Progenitor cell of endocrine pancreas (in vitro differentiated cells): ENCODE results near the gene SEPTIN8. TPM values are rescaled to one million over a fixed set of nuclear protein-coding genes. Genes with fewer than 3 reads are reported as not detected.

Experiments
- DNase-seq: peaks from one replicate; pipeline ENCODE4 v3.0.0; 2021; ENCODE audit warnings: low spot score; ENCODE audit not compliant: unreplicated experiment
- H3K27ac Mint-ChIP-seq: 2 replicates; pipeline ENCODE4 v1.8.0; 2021; ENCODE audit warnings: mild to moderate bottlenecking, moderate library complexity, mixed read lengths
- H3K27me3 Mint-ChIP-seq: 2 replicates; pipeline ENCODE4 v1.8.0; 2021; ENCODE audit warnings: mixed read lengths
- H3K36me3 Mint-ChIP-seq: 2 replicates; pipeline ENCODE4 v1.8.0; 2022; ENCODE audit warnings: mixed read lengths; ENCODE audit not compliant: insufficient read depth
- H3K4me1 Mint-ChIP-seq: 2 replicates; pipeline ENCODE4 v1.8.0; 2021; ENCODE audit warnings: low read depth, mixed read lengths
- H3K4me3 Mint-ChIP-seq: 2 replicates; pipeline ENCODE4 v1.8.0; 2021; ENCODE audit warnings: low read depth, mild to moderate bottlenecking, moderate library complexity, mixed read lengths
- H3K9me3 Mint-ChIP-seq: 2 replicates; pipeline ENCODE4 v1.8.0; 2021; ENCODE audit warnings: low read depth, mixed read lengths
- total RNA-seq: library from RNA; stranded (reverse); gene quantifications from 2 replicates; pipeline ENCODE4 v1.2.1, GENCODE V29; 2021
- TF ChIP-seq, protein P1 (sequence below): fragments of 200-600 bp; sonication (generic); IDR thresholded peaks from one replicate; pipeline ENCODE4 v1.5.0; 2021; ENCODE audit warnings: antibody characterized with exemption, mild to moderate bottlenecking; ENCODE audit not compliant: unreplicated experiment

Gene SEPTIN8
- total RNA-seq, 1 donor from 2014 or later, result 67.2 TPM

DNA sequence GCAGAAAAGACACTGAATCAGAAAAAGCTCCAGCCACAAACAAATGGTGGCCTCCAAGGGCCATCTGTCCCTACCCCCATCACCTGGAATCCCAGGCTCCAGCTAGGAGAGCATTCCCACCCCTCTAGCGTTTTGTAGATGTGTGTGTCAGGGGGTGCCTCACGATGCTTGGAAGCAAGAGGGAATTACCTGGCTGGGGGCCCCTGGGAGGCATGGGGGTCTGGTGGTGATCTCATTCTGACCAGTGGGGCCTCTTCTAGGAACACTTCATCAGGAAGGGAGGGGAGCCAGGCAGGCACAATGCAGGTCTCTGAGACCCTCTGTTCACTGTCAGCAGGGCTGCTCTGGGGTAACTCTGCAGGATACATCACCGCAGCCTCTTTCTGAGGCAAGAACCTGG is 47.4 kb upstream of the SEPTIN8 start:
- Mint-ChIP-seq H3K9me3 (no peaks in the 10 kb centered on the region), H3K27ac (no peak overlapping the region), H3K4me3 (no peak overlapping the region), H3K27me3 (peaks cover 38% of the 10 kb centered on the region), H3K4me1 (peaks cover 4% of the 10 kb centered on the region), H3K36me3 (no peaks in the 10 kb centered on the region)
- TF ChIP-seq, protein P1, sequence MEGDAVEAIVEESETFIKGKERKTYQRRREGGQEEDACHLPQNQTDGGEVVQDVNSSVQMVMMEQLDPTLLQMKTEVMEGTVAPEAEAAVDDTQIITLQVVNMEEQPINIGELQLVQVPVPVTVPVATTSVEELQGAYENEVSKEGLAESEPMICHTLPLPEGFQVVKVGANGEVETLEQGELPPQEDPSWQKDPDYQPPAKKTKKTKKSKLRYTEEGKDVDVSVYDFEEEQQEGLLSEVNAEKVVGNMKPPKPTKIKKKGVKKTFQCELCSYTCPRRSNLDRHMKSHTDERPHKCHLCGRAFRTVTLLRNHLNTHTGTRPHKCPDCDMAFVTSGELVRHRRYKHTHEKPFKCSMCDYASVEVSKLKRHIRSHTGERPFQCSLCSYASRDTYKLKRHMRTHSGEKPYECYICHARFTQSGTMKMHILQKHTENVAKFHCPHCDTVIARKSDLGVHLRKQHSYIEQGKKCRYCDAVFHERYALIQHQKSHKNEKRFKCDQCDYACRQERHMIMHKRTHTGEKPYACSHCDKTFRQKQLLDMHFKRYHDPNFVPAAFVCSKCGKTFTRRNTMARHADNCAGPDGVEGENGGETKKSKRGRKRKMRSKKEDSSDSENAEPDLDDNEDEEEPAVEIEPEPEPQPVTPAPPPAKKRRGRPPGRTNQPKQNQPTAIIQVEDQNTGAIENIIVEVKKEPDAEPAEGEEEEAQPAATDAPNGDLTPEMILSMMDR, result no peak
- no peak for DNase-seq

GRCh38 chr5:132823481-132824050 is 46.5 kb upstream of the SEPTIN8 start:
- TF ChIP-seq, protein P1, result no peak
- DNase-seq, result no peak
- Mint-ChIP-seq H3K4me3 (no peak overlapping the region), H3K4me1 (peaks cover 2% of the 10 kb centered on the region), H3K9me3 (no peaks in the 10 kb centered on the region), H3K27me3 (peaks cover 40% of the 10 kb centered on the region), H3K36me3 (no peaks in the 10 kb centered on the region), H3K27ac (no peak overlapping the region)

DNA sequence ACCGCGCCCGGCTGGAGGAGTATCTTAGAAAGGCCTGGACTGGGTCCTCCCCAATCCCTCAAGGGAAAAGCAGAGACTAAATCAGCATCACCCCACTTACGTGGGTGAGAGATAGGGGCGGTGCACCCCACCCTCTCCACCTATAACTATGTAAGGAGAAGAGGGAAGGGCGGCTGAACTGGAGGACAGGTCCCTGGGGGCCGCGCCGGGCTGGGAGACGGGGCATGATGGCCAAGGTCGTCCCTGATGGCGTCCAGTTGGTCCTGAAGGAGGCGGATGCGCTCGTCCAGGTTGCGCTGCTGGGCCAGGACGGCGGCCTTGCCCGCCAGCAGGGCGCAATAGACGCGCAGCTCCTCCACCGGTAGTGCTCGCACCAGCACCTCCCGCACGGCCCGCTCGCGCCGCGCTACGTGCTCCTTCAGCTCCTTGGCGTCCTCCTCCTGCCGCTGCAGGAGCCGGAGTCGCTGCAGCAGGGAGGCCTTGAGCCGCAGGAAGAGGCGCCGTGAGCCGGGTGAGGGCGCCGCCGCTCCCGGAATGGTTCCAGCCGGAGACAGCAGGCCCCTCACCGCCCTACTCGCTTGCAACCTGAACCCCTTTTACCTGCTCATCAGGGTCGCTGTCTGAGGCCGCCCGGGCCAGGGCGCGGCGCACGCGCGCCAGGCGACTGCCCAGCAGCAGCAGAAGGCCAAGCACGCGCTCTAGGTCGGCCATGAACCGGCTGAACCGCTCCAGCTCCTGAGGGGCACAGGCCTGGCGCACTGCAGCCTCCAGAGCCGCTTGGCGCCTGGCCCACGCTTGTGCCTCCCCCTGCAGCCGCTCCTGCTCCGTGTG is 45.8 kb upstream of the SEPTIN8 start:
- peak overlapping the region; percentile 52 for H3K4me3 Mint-ChIP-seq

GRCh38 chr5:132821791-132822190 is 44.8 kb upstream of the SEPTIN8 start:
- Mint-ChIP-seq H3K27ac (no peak overlapping the region), H3K4me3 (no peak overlapping the region), H3K9me3 (no peaks in the 10 kb centered on the region), H3K4me1 (peaks cover 2% of the 10 kb centered on the region), H3K27me3 (peaks cover 35% of the 10 kb centered on the region), H3K36me3 (no peaks in the 10 kb centered on the region)
- TF ChIP-seq, protein P1, result no peak
- no peak for DNase-seq

More for the DNA sequence above, 45.8 kb upstream of the SEPTIN8 start:
- Mint-ChIP-seq H3K27me3 (peaks cover 39% of the 10 kb centered on the region), H3K27ac (no peak overlapping the region), H3K4me1 (peaks cover 2% of the 10 kb centered on the region), H3K9me3 (no peaks in the 10 kb centered on the region), H3K36me3 (no peaks in the 10 kb centered on the region)
- TF ChIP-seq, protein P1, result peak; percentile 26
- peak; percentile 59 for DNase-seq

DNA sequence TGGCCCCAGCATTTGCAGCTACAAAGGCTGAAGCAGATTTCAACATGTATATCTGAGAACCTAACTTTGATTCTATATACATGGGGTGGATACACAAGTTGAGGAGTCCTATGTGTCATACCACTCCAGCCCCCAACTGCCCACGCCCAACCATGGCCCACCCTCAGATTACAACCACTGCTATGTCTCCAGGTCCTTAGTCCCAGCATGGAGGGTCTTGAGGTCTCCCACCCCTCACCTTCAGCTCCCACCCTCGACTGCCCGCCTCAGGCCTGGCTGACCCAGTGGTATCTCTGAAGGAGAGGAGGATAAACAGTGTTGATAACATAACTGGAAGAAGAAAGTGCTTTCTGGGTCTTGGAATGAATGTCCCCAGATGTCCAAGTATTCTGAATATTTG is 44.3 kb upstream of the SEPTIN8 start:
- Mint-ChIP-seq H3K27ac (no peak overlapping the region), H3K9me3 (no peaks in the 10 kb centered on the region), H3K36me3 (no peaks in the 10 kb centered on the region), H3K4me1 (peaks cover 2% of the 10 kb centered on the region), H3K4me3 (no peak overlapping the region), H3K27me3 (peaks cover 33% of the 10 kb centered on the region)
- DNase-seq, result no peak
- TF ChIP-seq, protein P1, result no peak
